GM12878 (cell line): ENCODE measurements around the gene ZDHHC19. TPM values are rescaled to one million over a fixed set of nuclear protein-coding genes. Genes with fewer than 3 reads are reported as not detected.

ENCODE experiments used
- ATAC-seq: fragments of 200-7000 bp; cut with Tn5 transposase; 3 replicates; pipeline ENCODE4 v1.9.1; 2020; ENCODE audit warnings: mild to moderate bottlenecking, moderate library complexity
- BruUV-seq: library from RNA; stranded (reverse); fragments of 400-500 nt; replicated peaks from 2 replicates; lab custom pipeline; 2021; lab: Mats Ljungman, UMichigan
- CTCF ChIA-PET: fragments of 300-600 bp; sonication (Branson Sonifier 250); formaldehyde crosslinking; extraction: SDS; loops from one replicate; lab custom pipeline; 2021; ENCODE audit warnings: inconsistent platforms; lab: Yijun Ruan, JAX
- POLR2A ChIA-PET: fragments of 350-600 bp; formaldehyde crosslinking; extraction: SDS; loops from one replicate; lab custom pipeline; 2021; ENCODE audit warnings: inconsistent platforms; lab: Charles Lee
- RAD21 ChIA-PET: fragments of 300-600 bp; sonication (Branson Sonifier 250); formaldehyde crosslinking; loops from one replicate; lab custom pipeline; 2023; ENCODE audit warnings: antibody characterized with exemption; ENCODE audit not compliant: unreplicated experiment; lab: Charles Lee
- SMC1A ChIA-PET: fragments of 300-600 bp; sonication (Branson Sonifier 250); formaldehyde crosslinking; loops from one replicate; lab custom pipeline; 2023; ENCODE audit not compliant: unreplicated experiment, uncharacterized antibody; lab: Charles Lee
- DNase-seq: peaks from one replicate; pipeline ENCODE4 v3.0.0-alpha.2; 2011; ENCODE audit warnings: low read depth, low spot score
- FAIRE-seq: peaks from 3 replicates; lab custom pipeline; 2011; peaks lifted over from hg19 to GRCh38; lab: Jason Lieb, UNC
- H2AFZ ChIP-seq: 2 replicates; pipeline ENCODE4 v1.6.0; 2011; ENCODE audit warnings: low read depth, low read length, control low read depth; ENCODE audit not compliant: control insufficient read depth
- H3K27ac ChIP-seq: 2 replicates; pipeline ENCODE4 v1.5.1; 2011; ENCODE audit warnings: control low read depth; ENCODE audit not compliant: control insufficient read depth, insufficient read depth
- H3K27me3 ChIP-seq, 2 experiments: replicated peaks in 1 of 2; 2 replicates each; pipeline versions ENCODE4 v1.6.0 to v1.6.1; 2011; ENCODE audit warnings: low read length in 1 of 2; ENCODE audit not compliant: control insufficient read depth in 2 of 2, insufficient read depth in 2 of 2
- H3K36me3 ChIP-seq, 2 experiments: 2 replicates each; pipeline ENCODE4 v1.5.1; 2011; ENCODE audit warnings: low read length in 1 of 2; ENCODE audit not compliant: control insufficient read depth in 2 of 2, insufficient read depth in 2 of 2
- H3K4me1 ChIP-seq: 2 replicates; pipeline ENCODE4 v1.6.1; 2011; ENCODE audit warnings: mild to moderate bottlenecking, low read length, moderate library complexity, mixed read lengths; ENCODE audit not compliant: control insufficient read depth, insufficient read depth
- H3K4me2 ChIP-seq: 2 replicates; pipeline ENCODE4 v1.6.0; 2011; ENCODE audit warnings: control low read depth; ENCODE audit not compliant: control insufficient read depth, insufficient read depth
- H3K4me3 ChIP-seq: fragments of 200-600 bp; sonication (generic); 2 replicates; pipeline ENCODE4 v1.5.1; 2016
- H3K79me2 ChIP-seq: 2 replicates; pipeline ENCODE4 v1.6.0; 2011; ENCODE audit warnings: low read length; ENCODE audit not compliant: control insufficient read depth, insufficient read depth
- H3K9ac ChIP-seq: 2 replicates; pipeline ENCODE4 v1.8.0; 2011; ENCODE audit warnings: low read length, control low read depth, mixed read lengths; ENCODE audit not compliant: control insufficient read depth, insufficient read depth
- H3K9me3 ChIP-seq: replicated peaks from 3 replicates; pipeline ENCODE4 v1.5.1; 2011; ENCODE audit warnings: mild to moderate bottlenecking, low read length; ENCODE audit not compliant: control insufficient read depth, insufficient read depth
- H4K20me1 ChIP-seq: 2 replicates; pipeline ENCODE4 v1.6.0; 2011; ENCODE audit not compliant: control insufficient read depth, insufficient read depth
- CHD4 ChIP-seq: fragments of 200-600 bp; sonication (generic); IDR thresholded peaks from 2 replicates; pipeline ENCODE4 v1.6.1; 2016; ENCODE audit warnings: mild to moderate bottlenecking
- E2F4 ChIP-seq: IDR thresholded peaks from 2 replicates; pipeline ENCODE4 v1.6.1; 2012; ENCODE audit warnings: low read depth, low read length, improper control_type of control experiment
- HSF1 ChIP-seq: fragments of 150-350 bp; IDR thresholded peaks from 2 replicates; pipeline ENCODE4 v1.6.1; 2014; ENCODE audit warnings: mild to moderate bottlenecking, low read depth, low read length
- JUND ChIP-seq: IDR thresholded peaks from 2 replicates; pipeline ENCODE4 v1.6.1; 2012; ENCODE audit warnings: low read depth, mild to moderate bottlenecking, low read length, improper control_type of control experiment, moderate library complexity
- NRF1 ChIP-seq: conservative IDR thresholded peaks from 2 replicates; pipeline ENCODE4 v1.6.1; 2011; ENCODE audit warnings: mild to moderate bottlenecking, low read depth, low read length, improper control_type of control experiment
- POU2F2 ChIP-seq: IDR thresholded peaks from 3 replicates; pipeline ENCODE4 v1.6.1; 2011; ENCODE audit warnings: low read depth, mild to moderate bottlenecking, low read length, borderline replicate concordance
- SMARCA5 ChIP-seq: fragments of 450-650 bp; IDR thresholded peaks from 2 replicates; pipeline ENCODE4 v1.6.1; 2017; ENCODE audit warnings: mild to moderate bottlenecking
- SREBF1 ChIP-seq: IDR thresholded peaks from 2 replicates; pipeline ENCODE4 v1.6.1; 2012; ENCODE audit warnings: mild to moderate bottlenecking, low read length
- SUZ12 ChIP-seq: fragments of 200-600 bp; sonication (generic); IDR thresholded peaks from one replicate; pipeline ENCODE4 v1.6.1; 2018; ENCODE audit warnings: antibody characterized with exemption, mild to moderate bottlenecking; ENCODE audit not compliant: unreplicated experiment
- TARDBP ChIP-seq: IDR thresholded peaks from 2 replicates; pipeline ENCODE4 v1.6.1; 2016; ENCODE audit warnings: borderline replicate concordance
- USF2 ChIP-seq: IDR thresholded peaks from 2 replicates; pipeline ENCODE4 v1.6.1; 2011; ENCODE audit warnings: low read depth, low read length, improper control_type of control experiment, borderline replicate concordance
- ZZZ3 ChIP-seq: IDR thresholded peaks from 2 replicates; pipeline ENCODE4 v1.6.1; 2011; ENCODE audit warnings: low read depth; ENCODE audit not compliant: control insufficient read depth, insufficient read length
- WGBS: methylation state at CpG from one replicate; pipeline ENCODE4 v1.1.6; 2016; ENCODE audit warnings: low lambda C conversion rate; ENCODE audit not compliant: insufficient replicate concordance, insufficient coverage; ENCODE audit errors: missing lambda C conversion rate; 5-methylcytosine and 5-hydroxymethylcytosine counted together
- in situ Hi-C: fragments of 300-500 bp; cut with MboI; formaldehyde crosslinking; loops from 9 replicates; pipeline ENCODE4 v1.14.3; 2018; ENCODE audit warnings: mixed read lengths
- intact Hi-C: fragments of 100-400 bp; cut with micrococcal nuclease; formaldehyde crosslinking; loops from one replicate; pipeline ENCODE4 v1.14.2; 2022; ENCODE audit not compliant: unreplicated experiment
- polyA plus RNA-seq, 11 experiments: library from polyadenylated mRNA; depleted of rRNA in 4 of 11; unstranded in 6 of 11; stranded (reverse) in 5 of 11; fragments of >200 nt; fragmentation: Nextera tagmentation in 4 of 11; fragmentation: Illumina TruSeq in 1 of 11; extraction: Ambion mirVana in 4 of 11; extraction: Trizol in 1 of 11; gene quantifications; 1 replicate in 1 of 11; 2 replicates in 10 of 11; pipeline versions ENCODE4 v1.2.1 to v1.2.3, GENCODE V29; 2011 to 2016; ENCODE audit warnings: inconsistent platforms in 2 of 11, missing spikeins in 2 of 11, low read depth in 1 of 11
- total RNA-seq, 4 experiments: library from RNA; depleted of rRNA in 3 of 4; stranded (reverse); fragments of >200 nt in 3 of 4; fragmentation: Illumina TruSeq in 1 of 4; extraction: Trizol in 1 of 4; gene quantifications; 2 replicates each; pipeline versions ENCODE4 v1.2.1 to v1.2.3, GENCODE V29; 2013 to 2021

ZDHHC19 gene
- total and polyA plus RNA-seq, 10 of the 15 experiments (the other 5 are each of a cell fraction or from before 2014, with no cell fraction given) = 0.26 TPM; not detected in 9

GRCh38 chr3:196184881-196185280 lies 26.3 kb downstream of the ZDHHC19 start:
- peaks cover 81% of the 10 kb centered on the region for H3K4me1 ChIP-seq
- in situ Hi-C loops = no loop called here

More at GRCh38 chr3:196184881-196185280, 26.3 kb downstream of the ZDHHC19 start:
- TF ChIP-seq ZZZ3 (no peak), POU2F2 (no peak), TARDBP (no peak), NRF1 (no peak), HSF1 (no peak), E2F4 (no peak), JUND (no peak), SMARCA5 (no peak), SREBF1 (no peak), USF2 (no peak), SUZ12 (no peak), CHD4 (no peak)
- H2AFZ ChIP-seq = no peak overlapping the region
- H3K9ac ChIP-seq = no peak overlapping the region
- ChIA-PET POLR2A (interaction anchor here (1.2 to 4.6 kb wide), 4 partner anchors 10 to 104 kb away, joined by 4 to 24 read pairs (median 14); no protein-coding TSS in a partner anchor), RAD21 (interaction anchor here (1.2 to 4.9 kb wide), 4 partner anchors 10 to 107 kb away, joined by 3 to 52 read pairs (median 22); no protein-coding TSS in a partner anchor), SMC1A (interaction anchor here (0.9 to 6.4 kb wide), 4 partner anchors 24 to 110 kb away, joined by 3 to 108 read pairs (median 24); no protein-coding TSS in a partner anchor), CTCF (interaction anchor here (0.6 to 5.0 kb wide), 4 partner anchors 11 to 113 kb away, joined by 3 to 43 read pairs (median 4); no protein-coding TSS in a partner anchor)
- H3K27me3 ChIP-seq = no peaks in the 10 kb centered on the region
- no peaks in the 10 kb centered on the region for H3K36me3 ChIP-seq
- DNase-seq = no peak
- no peaks in the 10 kb centered on the region for H4K20me1 ChIP-seq
- no peak for FAIRE-seq
- no peak overlapping the region for H3K4me3 ChIP-seq
- intact Hi-C loops = no loop called here
- H3K4me2 ChIP-seq = no peak overlapping the region
- no peak for ATAC-seq
- peak overlapping the region; percentile 38 for H3K27ac ChIP-seq
- WGBS = 90% methylated on average over 14 of the region's 15 CpGs
- no peaks in the 10 kb centered on the region; the same call in 1 of the 2 replicates for H3K79me2 ChIP-seq
- no TSS peak for BruUV-seq
- H3K9me3 ChIP-seq = no peaks in the 10 kb centered on the region
